ENCODE results near the gene OBSCN.

Gene OBSCN

DNA sequence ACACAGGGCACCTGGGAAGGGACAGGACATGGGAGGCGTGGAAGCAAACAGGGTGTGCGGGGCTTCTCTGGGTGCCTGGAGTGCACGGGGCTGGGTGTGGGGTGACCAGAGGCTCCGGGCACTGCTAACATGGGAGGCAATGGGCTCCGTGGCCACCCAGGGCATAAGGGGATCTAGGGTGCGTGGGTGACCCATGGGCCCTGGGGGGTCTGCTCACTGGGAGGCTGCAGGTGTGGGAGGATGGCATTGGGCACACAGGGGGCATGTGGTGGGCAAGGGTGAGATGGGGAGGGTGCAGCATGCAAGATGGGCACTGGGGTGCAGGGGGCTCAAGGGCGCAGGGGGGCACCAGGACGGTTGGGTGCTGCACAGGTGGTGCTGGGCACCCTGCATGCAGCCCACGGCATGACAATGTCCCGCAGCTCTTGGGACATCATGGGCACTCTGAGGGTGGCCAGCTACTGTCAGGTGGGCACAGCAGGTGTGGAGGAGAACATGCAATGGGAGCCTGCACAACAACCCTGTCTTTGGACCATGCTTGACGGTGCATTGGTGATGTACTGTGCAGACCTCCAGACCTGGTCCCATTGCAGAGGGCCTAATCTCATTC is 183.7 kb downstream of the OBSCN start:
- TF ChIP-seq FOXP2 (optimal IDR thresholded peaks at IDR 0.05; ENCODE audit: borderline replicate concordance, extremely low read depth, extremely low read length, insufficient read depth) (no peak), REST (IDR thresholded peaks at IDR 0.05; ENCODE audit: insufficient read depth in 1 of 2, low read depth in 2 of 2, low read length in 2 of 2) (no peak), SIN3A (IDR thresholded peaks at IDR 0.05; ENCODE audit: borderline replicate concordance, insufficient read depth, low read length) (no peak), TAF1 (IDR thresholded peaks at IDR 0.05; ENCODE audit: borderline replicate concordance, insufficient read depth, low read length) (no peak), POLR2AphosphoS5 (IDR thresholded peaks at IDR 0.05; ENCODE audit: low read depth, low read length) (no peak)

DNA sequence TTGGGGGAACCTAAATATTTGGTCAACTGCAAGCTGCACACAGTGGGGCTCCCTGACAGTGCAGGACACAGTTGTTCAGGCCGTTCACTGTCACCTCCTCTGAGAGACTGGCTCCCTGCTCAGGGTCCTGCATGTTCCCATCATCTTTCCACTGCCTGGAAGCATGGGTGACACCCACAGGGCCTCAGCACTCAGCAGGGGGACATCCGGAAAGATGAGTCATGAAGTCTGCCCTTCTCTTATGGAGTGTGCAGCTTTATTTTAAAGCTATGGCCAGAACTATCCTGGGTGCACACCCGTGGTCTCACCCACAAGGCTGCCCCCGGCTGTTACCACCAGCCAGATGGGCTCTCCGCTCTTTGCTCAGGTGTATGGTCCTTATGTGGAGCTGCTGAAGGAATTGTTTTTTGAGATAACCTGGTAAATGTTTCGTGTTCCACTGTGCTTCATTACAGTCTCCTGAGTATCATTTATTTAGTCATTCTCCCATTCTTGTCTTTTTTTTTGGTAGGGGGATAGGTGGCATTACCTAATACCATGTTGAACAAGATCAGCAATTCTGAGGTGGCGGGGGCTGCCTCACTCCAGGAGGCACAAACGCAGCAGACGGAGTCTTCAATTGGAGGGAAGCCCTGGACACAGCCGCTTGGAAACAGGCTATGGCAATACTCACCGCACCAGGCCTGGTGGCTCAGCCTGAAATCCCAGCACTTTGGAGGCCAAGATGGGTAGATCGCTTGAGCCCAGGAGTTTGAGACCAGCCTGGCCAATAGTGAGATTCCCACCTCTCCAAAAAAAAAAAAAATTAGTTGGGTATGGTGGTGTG is 184.5 kb downstream of the OBSCN start:
- TF ChIP-seq TAF1 (IDR thresholded peaks at IDR 0.05; ENCODE audit: borderline replicate concordance, insufficient read depth, low read length), result no peak
- no peak for TF ChIP-seq SIN3A (IDR thresholded peaks at IDR 0.05; ENCODE audit: borderline replicate concordance, insufficient read depth, low read length)
- no peak for TF ChIP-seq FOXP2 (optimal IDR thresholded peaks at IDR 0.05; ENCODE audit: borderline replicate concordance, extremely low read depth, extremely low read length, insufficient read depth)
- no peak; the same call in 1 of the 2 replicates for TF ChIP-seq POLR2AphosphoS5 (IDR thresholded peaks at IDR 0.05; ENCODE audit: low read depth, low read length)

GRCh38 chr1:228393268-228393701 is 185.4 kb downstream of the OBSCN start:
- no peak for TF ChIP-seq POLR2AphosphoS5 (IDR thresholded peaks at IDR 0.05; ENCODE audit: low read depth, low read length)
- TF ChIP-seq FOXP2 (optimal IDR thresholded peaks at IDR 0.05; ENCODE audit: borderline replicate concordance, extremely low read depth, extremely low read length, insufficient read depth), result no peak
- TF ChIP-seq REST (IDR thresholded peaks at IDR 0.05; ENCODE audit: insufficient read depth in 1 of 2, low read depth in 2 of 2, low read length in 2 of 2), result no peak
- no peak for TF ChIP-seq TAF1 (IDR thresholded peaks at IDR 0.05; ENCODE audit: borderline replicate concordance, insufficient read depth, low read length)

GRCh38 chr1:228393811-228394570 is 186.1 kb downstream of the OBSCN start:
- no peak for TF ChIP-seq SIN3A (IDR thresholded peaks at IDR 0.05; ENCODE audit: borderline replicate concordance, insufficient read depth, low read length)
- no peak; the same call in 1 of the 2 replicates for TF ChIP-seq POLR2AphosphoS5 (IDR thresholded peaks at IDR 0.05; ENCODE audit: low read depth, low read length)
- no peak for TF ChIP-seq FOXP2 (optimal IDR thresholded peaks at IDR 0.05; ENCODE audit: borderline replicate concordance, extremely low read depth, extremely low read length, insufficient read depth)
- no peak for TF ChIP-seq REST (IDR thresholded peaks at IDR 0.05; ENCODE audit: insufficient read depth in 1 of 2, low read depth in 2 of 2, low read length in 2 of 2)
- TF ChIP-seq TAF1 (IDR thresholded peaks at IDR 0.05; ENCODE audit: borderline replicate concordance, insufficient read depth, low read length), result no peak
